Osteocyte (in vitro differentiated cells): ENCODE results near the gene SLC4A7. TPM values are rescaled to one million over a fixed set of nuclear protein-coding genes. Genes with fewer than 3 reads are reported as not detected.
A peak's percentile ranks its signal among the peaks of the same experiment; 100 is the strongest.

Experiments used
- DNase-seq: peaks from one replicate; pipeline ENCODE4 v3.0.0; 2021; ENCODE audit warnings: mixed read lengths; ENCODE audit not compliant: unreplicated experiment; ENCODE audit errors: extremely low spot score
- H3K27ac Mint-ChIP-seq: one replicate; pipeline ENCODE4 v1.8.0; 2021; ENCODE audit warnings: mild to moderate bottlenecking, mixed read lengths; ENCODE audit not compliant: unreplicated experiment
- H3K27me3 Mint-ChIP-seq: one replicate; pipeline ENCODE4 v1.8.0; 2021; ENCODE audit warnings: mixed read lengths; ENCODE audit not compliant: unreplicated experiment
- H3K36me3 Mint-ChIP-seq: one replicate; pipeline ENCODE4 v1.8.0; 2021; ENCODE audit warnings: mixed read lengths; ENCODE audit not compliant: unreplicated experiment
- H3K4me1 Mint-ChIP-seq: one replicate; pipeline ENCODE4 v1.8.0; 2021; ENCODE audit warnings: mixed read lengths; ENCODE audit not compliant: unreplicated experiment
- H3K4me3 Mint-ChIP-seq: one replicate; pipeline ENCODE4 v1.8.0; 2021; ENCODE audit warnings: mild to moderate bottlenecking, moderate library complexity, mixed read lengths; ENCODE audit not compliant: unreplicated experiment
- H3K9me3 Mint-ChIP-seq: one replicate; pipeline ENCODE4 v1.8.0; 2021; ENCODE audit warnings: mixed read lengths; ENCODE audit not compliant: unreplicated experiment
- total RNA-seq: library from RNA; stranded (reverse); gene quantifications from 2 replicates; pipeline ENCODE4 v1.2.1, GENCODE V29; 2021
- TF ChIP-seq, protein P1 (sequence below): fragments of 200-600 bp; sonication (generic); IDR thresholded peaks from 2 replicates; pipeline ENCODE4 v1.5.0; 2021; ENCODE audit warnings: antibody characterized with exemption, mild to moderate bottlenecking, moderate library complexity

SLC4A7 gene
- total RNA-seq, 1 donor from 2014 or later = 83.7 TPM

DNA sequence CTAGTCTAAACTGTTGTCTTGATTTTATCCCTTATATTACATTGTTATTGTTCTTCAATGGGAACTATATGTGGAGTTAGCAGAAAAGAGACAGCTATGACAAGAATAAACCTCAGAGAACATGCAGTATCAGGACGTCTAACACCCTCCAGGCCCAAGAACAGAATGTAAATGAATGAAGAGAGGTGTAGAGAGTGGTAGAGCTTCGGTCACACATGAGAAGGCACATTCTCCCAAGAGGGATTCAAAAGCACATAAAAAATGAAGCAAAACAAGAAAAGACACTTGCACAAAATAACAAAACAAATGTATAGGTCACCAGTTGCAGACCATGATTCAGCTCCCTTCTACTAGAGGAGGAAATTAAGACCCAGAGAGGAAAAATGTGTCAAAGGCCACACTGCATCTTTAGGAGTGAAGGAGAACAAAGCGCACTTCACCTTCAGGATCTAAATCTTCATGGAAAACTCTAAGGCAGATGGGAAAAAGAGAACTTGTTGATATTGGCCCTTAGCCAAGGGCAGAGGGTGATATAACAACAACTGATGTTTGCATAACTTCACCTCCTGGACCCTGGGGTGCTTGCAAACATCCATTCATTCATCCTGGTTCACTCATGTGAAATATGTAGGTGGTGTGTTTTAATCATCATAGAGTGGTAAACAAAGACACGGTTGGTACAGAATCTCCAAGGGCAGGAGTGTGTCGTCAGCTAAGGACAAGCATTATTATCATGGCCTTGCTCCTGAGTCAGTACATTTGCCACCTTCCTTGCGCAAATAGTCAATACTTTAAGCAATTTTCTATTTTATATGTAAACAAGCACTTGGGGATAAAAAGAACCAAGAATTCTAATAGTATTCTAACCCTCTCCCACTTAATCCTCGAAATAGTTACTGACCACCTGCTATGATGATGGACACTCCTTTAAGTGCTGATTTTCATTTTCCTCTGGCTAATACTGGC, 123.8 kb downstream of the SLC4A7 start:
- no peaks in the 10 kb centered on the region for H3K36me3 Mint-ChIP-seq
- H3K27ac Mint-ChIP-seq = peak overlapping the region; percentile 25
- H3K27me3 Mint-ChIP-seq = no peaks in the 10 kb centered on the region
- no peak for DNase-seq
- no peak overlapping the region for H3K4me3 Mint-ChIP-seq
- H3K4me1 Mint-ChIP-seq = peaks cover 31% of the 10 kb centered on the region
- no peaks in the 10 kb centered on the region for H3K9me3 Mint-ChIP-seq
- TF ChIP-seq, protein P1, sequence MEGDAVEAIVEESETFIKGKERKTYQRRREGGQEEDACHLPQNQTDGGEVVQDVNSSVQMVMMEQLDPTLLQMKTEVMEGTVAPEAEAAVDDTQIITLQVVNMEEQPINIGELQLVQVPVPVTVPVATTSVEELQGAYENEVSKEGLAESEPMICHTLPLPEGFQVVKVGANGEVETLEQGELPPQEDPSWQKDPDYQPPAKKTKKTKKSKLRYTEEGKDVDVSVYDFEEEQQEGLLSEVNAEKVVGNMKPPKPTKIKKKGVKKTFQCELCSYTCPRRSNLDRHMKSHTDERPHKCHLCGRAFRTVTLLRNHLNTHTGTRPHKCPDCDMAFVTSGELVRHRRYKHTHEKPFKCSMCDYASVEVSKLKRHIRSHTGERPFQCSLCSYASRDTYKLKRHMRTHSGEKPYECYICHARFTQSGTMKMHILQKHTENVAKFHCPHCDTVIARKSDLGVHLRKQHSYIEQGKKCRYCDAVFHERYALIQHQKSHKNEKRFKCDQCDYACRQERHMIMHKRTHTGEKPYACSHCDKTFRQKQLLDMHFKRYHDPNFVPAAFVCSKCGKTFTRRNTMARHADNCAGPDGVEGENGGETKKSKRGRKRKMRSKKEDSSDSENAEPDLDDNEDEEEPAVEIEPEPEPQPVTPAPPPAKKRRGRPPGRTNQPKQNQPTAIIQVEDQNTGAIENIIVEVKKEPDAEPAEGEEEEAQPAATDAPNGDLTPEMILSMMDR = no peak

DNA sequence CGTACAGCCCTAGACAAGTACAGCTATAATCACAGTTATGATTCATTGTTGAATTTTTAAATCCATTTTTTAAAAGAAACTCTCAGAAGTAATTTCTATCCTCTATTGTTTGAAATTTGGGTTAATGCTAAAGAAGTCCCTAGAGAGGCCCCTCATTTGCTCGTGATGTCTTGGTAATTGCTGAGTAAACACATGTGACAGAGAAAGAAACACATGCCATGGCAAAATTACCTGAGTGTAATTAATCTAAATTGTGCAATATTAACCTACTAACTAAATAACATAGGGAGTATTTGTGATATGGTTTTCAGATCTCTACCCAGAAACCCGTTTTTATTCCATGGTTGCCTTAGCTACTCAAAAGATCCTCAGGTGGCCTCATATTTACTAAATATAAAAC, 125.8 kb downstream of the SLC4A7 start:
- no peaks in the 10 kb centered on the region for H3K36me3 Mint-ChIP-seq
- no peaks in the 10 kb centered on the region for H3K9me3 Mint-ChIP-seq
- H3K27me3 Mint-ChIP-seq = no peaks in the 10 kb centered on the region
- no peak overlapping the region for H3K27ac Mint-ChIP-seq
- no peak for DNase-seq
- TF ChIP-seq, protein P1 = no peak
- H3K4me1 Mint-ChIP-seq = peaks cover 49% of the 10 kb centered on the region
- H3K4me3 Mint-ChIP-seq = no peak overlapping the region

DNA sequence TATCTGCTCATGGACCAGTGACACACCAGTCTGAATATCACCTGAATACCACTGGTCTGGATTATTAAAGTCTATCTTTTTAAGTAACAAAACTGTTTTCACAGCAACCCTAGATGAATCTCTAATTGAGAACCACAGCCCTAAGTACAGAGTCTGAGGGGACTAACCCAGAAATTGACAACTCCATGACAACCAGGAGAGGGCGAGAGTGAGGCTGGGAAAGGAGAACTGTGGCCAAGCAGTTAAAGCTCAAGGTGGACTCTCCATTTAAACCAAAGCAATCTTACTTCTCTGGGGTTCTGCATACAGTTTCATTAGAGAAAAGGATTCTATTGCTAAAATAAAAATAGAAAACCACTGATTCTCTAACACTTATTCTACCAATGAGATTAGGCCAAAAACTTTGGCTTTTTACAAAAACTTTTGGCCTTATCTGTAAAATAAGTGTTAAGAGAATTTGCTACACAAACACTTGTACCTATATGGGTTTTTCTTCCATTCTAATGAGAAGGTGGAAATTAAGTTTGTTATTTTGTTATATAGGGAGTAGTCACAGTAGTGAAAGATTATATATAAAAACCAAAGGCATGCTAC, 126.4 kb downstream of the SLC4A7 start:
- Mint-ChIP-seq H3K36me3 (no peaks in the 10 kb centered on the region), H3K4me3 (no peak overlapping the region), H3K4me1 (peaks cover 48% of the 10 kb centered on the region), H3K27ac (no peak overlapping the region), H3K27me3 (no peaks in the 10 kb centered on the region), H3K9me3 (no peaks in the 10 kb centered on the region)
- TF ChIP-seq, protein P1 = peak; percentile 57
- DNase-seq = no peak

DNA sequence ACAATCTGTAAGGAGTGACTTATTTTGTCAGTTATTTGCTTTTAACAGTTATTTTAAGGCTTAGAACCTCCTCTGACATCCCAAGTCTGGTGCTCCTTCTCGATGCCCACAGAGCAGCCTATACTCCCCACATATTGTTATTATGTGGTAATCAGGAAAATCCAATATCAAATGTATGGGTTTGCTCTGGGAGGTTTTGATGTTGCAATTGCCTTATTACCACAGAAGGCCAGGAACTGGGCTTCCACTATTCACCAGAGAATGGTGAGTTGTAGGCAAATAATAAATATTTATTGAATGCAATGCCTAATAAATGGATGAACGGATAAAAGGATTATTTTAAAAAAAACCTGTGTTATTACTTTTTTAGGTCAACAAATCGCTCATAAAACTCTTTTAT, 127.2 kb downstream of the SLC4A7 start:
- no peaks in the 10 kb centered on the region for H3K9me3 Mint-ChIP-seq
- H3K4me3 Mint-ChIP-seq = no peak overlapping the region
- peaks cover 2% of the 10 kb centered on the region for H3K36me3 Mint-ChIP-seq
- TF ChIP-seq, protein P1 = no peak
- no peaks in the 10 kb centered on the region for H3K27me3 Mint-ChIP-seq
- H3K4me1 Mint-ChIP-seq = peaks cover 45% of the 10 kb centered on the region
- H3K27ac Mint-ChIP-seq = no peak overlapping the region
- DNase-seq = no peak

DNA sequence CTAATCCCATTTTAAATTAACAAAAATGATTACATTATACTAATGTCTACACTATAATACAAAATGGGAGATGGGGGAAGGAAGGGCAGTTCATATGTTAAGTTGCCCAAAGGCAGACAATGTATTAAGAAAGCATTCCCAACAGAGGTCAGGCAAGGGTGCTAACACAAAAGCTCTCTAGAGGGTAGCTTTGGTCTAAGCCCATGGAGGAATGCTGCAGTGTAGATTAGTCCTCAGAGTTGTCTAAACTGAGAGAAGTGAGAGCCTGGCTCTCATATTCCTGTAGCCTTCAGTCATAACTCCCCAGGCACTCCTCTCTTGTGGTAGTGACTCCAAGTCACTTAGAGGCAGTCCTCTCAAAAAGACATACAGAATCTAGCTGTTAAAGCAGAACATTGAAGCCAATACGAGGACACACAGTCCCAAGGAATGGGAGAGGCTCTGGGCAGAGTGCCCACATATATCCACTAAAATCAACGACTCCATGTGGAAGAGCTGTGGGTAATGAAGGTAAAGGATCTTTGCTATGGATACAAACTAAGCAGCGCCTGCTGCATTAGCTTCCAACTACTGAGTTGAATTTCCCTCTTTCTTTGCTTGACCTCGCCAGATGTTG, 129.5 kb downstream of the SLC4A7 start:
- H3K4me1 Mint-ChIP-seq = peaks cover 29% of the 10 kb centered on the region
- no peaks in the 10 kb centered on the region for H3K9me3 Mint-ChIP-seq
- DNase-seq = no peak
- H3K4me3 Mint-ChIP-seq = no peak overlapping the region
- no peaks in the 10 kb centered on the region for H3K27me3 Mint-ChIP-seq
- TF ChIP-seq, protein P1 = no peak
- H3K36me3 Mint-ChIP-seq = peaks cover 5% of the 10 kb centered on the region
- H3K27ac Mint-ChIP-seq = no peak overlapping the region
